ENCODE measurements around the gene MZF1.

Gene MZF1

DNA sequence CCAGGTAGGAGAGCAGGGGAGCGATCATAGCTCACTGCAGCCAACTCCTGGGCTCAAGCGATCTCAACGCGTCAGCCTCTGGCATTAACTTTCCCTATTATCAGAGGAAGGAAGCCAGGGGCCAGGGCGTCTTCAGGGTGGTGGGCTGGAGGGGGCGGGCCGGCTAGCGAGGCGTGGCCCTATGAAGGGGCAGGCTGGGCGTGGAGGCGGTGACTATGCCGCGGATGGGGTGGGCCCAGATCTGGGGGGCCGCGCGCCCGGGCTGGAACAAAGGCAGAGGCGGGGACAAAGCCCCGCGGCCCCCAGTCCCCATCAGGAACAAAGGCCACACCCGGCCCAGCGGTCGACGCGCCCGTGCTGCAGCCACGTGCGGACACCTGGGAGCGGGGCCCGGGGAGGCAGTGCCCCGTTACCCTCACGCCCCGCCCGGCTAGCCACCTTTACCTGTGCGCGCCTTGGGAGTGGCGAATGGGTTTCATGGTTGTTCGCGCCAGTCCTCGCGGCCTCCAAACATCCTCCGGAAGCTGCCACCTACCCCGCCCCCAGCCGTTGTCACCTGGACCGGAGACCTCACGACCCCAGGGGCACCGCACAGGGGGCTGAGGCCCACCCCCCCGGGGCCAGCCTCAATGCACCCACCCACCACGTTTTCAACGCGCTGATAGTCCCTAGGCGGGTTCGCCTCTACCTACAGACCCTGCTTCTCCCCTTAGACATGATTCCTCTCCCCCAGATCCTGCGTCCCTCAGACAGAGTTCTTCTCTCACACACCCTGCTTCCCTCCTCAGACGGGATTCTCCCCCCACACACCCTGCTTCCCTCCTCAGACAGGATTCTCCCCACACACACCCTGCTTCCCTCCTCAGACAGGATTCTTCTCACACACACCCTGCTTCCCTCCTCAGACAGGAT lies 34.6 kb downstream of the MZF1 start:
- DNase-seq = no peak

DNA sequence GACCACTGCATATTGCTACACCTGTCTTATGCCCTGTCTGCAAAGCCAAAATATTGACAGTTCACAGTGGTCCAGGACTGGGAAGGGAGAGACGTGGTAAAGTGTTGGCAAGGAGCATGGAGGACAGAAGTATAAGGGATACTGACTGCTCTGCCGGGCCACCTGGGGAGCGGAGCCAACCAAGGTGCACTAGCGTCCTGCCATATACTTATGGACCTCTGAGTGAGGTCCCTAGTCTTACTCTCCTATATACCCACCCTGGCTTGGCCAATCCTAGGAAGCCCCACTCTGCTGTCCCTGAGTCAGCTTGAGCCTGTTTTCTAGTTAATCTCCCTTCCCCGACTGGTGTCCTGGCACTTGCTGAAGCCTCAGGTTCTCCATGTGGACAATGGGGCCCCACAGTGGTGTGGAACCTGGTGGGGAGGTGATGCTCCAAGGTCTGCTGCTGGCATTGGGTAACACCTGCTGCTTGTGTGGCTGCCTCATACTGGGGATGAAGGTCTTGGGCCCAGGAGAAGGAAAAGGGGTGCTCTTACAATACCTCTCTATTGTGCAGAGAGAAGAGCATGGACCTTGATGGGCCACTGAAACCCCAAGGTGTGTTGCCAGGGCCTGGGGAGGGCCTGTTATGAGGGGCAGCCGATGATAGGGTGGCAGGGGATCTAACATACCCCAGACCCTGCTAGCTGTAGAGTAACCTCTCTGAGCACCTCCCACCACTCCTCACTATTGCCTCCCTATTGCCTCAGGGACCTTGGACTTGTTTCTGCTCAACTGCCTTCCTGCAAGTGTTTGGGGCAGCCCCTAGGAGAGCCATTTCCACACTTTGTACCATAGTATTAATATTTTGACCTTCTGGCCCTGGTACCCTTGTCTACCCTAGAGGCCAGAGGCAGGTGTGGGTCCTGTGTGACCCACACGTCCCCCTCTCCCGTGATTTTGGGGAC lies 36.0 kb downstream of the MZF1 start:
- no peak for DNase-seq

GRCh38 chr19:58535857-58536256 lies 37.3 kb downstream of the MZF1 start:
- no peak for DNase-seq

GRCh38 chr19:58531034-58531840 lies 41.9 kb downstream of the MZF1 start:
- no peak for DNase-seq

GRCh38 chr19:58529405-58529804 lies 43.7 kb downstream of the MZF1 start:
- no peak for DNase-seq

GRCh38 chr19:58522709-58523108 lies 50.4 kb downstream of the MZF1 start:
- no peak for DNase-seq

- no peak for DNase-seq
Observed at GRCh38 chr19:58521651-58522050, 51.5 kb downstream of the MZF1 start.

GRCh38 chr19:58520257-58520599 lies 52.9 kb downstream of the MZF1 start:
- DNase-seq = no peak

DNA sequence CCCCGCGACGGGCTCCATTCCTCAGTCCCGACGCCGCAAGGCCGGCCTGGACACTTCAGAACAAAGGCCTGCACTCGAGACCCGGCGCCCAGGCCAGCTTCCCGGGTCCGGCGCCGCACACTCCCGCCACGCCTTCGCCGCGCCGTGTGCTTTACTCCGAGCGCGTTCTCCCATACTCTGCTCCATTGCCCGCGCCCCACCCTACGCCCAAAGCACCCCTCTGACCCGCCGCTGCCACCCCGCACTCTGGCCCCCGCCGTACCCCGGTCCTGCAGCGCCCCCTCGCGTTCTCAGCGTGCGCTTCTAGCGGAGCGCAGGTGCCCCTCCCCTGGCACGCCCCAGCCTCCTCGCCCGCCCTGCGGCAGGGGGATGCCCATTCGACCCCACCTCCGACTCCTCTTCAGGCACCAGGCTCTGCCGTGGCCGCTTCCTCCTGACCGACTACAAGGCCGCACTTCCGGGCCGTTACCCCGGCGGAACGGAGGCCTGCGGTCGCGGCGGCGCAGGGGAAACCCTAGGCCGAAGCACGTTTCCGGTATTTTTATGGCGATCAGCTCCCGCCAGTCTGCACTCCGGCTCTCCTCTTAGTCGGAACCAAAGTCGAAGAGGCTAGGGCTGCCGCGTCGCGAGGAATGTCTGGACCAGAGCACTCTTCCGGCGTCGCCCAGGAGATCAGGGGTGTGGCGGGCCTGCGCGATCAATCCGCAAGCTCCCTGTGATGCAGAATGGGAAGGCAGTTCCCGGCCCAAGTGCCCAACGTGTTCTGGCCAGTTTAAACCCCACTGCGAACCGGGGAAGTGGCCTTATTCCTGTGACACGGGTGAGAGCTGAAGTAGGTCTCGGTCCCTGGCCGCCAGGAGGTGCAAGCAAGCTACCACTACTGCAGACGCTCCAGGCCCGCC lies 53.5 kb downstream of the MZF1 start, which contains the start of gene ZBTB45:
TSS of gene ZBTB45 (minus strand) at position 456 of the 902 bp plus-strand sequence. CDS start 2,137 bp downstream, outside the sequence.
- DNase-seq = peak; percentile 86 to 91

DNA sequence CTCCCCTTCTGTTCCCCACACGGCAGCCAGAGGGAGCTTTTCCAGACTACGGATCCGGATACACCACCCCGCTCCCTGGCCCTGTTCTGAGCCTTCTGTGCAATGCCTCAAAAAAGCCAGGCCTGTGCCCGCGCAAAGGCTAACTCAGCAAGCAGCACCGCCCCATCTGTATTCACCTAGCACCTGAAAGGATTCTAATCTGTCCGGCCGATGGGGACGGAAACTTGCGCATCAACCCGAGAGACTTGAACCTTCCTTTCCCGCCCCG lies 54.1 kb downstream of the MZF1 start:
- DNase-seq = peak; percentile 32 to 36

- peak in 1 of 2 experiments; percentile 27 for DNase-seq
Observed at GRCh38 chr19:58518256-58519086, 54.7 kb downstream of the MZF1 start.

DNA sequence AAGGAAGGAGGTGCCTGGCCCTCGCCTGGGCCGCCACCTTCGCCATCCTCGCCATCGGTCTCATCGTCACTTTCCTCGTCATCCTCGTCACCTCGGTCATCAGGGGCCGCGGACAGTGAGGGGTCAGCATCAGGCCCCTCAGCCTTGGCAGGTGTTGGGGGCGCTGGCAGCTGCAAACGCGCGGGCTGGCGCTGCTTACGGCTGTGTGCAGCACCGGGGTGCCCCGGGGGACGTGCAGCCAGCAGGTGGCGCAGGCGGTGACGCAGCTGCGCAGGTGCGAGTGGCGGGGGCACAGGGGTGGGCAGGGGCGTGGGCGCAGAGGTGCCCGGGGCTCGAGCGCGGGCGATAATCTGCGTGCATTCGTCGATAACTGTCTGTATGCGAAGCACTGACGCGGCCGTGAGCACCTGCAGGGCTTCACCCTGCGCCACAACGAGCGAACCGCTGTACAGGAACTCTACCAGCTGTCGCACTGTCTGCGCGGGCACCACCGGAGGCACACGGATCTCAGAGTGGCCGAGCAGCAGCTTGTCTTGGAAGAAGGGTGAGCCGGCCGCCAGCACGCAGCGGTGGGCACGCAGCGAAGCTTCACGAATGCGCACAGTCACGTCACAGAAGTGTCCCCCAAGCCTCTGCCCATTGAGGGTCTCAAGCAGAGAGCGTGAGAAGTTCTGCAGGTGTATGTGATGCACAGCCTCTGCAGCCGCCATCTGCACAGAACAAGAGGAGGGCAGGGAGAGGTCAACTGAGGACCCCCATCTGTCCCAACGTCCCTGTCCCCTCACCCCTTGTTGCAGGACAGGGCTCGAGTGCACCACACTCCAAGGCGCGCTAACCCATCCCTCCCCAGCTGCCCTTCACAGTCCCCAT lies 55.9 kb downstream of the MZF1 start:
- DNase-seq = no peak

DNA sequence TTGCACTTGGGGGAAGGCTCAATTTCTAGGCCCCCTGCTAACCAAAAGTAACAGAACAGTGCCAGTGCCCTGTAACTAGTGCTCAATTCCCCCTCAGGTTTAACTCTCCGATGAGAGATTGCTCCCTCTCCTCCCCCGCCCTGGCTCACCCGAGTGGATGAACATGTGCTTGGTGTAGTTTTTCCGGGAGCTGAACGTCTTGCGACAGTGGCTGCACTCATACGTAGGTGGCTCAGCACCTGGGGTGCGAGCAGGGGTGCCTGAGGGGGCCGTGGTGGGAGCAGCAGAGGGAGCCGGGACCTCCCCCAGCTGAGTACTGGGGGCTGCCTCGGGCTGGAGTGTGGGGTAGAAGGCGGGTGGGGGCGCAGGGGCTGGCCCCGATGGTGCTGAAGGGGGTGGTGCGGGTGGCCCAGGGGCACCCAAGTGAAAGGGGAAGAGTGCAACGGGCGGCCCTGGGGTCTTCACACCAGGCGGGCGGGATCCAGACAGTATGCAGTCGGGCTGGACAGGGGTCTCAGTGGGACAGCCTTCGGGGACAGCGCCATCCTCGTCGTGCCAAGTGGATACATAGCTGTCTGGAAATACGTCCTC lies 56.8 kb downstream of the MZF1 start:
- no peak for DNase-seq

DNA sequence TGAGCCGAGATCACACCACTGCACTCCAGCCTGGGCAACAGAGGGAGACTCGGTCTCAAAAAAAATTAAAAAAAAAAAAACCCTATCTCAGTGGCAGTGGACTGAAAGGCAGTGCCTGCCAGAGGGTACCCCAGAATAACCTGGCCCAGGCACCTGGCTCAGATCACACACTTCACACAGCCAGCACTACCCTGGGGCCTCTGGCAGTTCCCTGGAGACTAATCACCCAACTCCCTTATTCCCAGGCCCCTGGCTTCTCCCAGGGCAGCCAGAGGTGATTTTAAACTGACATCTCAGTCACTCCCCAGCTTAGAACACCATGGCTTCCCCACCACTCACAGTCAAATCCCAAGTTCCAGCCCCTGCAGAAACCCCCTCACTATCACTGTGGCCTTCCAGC lies 57.9 kb downstream of the MZF1 start:
- DNase-seq = no peak

DNA sequence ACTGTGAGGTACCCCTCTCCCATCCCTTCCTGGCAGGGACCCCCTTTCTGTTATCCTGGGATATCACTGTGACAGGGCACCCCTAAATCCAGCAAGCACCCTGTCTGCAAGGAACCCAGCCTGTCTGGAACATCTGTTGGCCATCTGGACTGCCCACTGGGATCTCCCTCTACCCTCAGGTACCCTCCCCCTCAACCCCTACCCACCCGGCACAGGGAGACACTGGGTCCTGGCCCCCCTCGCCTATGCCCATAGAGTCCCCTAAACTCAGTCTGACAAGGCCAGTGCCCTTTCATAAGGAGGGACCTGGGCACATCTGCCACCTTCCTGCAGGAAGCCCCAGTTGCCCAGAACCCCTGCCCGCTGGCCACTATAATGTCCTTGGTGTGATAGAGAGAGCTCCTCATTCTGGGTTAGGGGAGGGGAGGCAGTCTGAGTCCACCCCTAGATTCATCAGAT lies 58.5 kb downstream of the MZF1 start:
- DNase-seq = no peak

DNA sequence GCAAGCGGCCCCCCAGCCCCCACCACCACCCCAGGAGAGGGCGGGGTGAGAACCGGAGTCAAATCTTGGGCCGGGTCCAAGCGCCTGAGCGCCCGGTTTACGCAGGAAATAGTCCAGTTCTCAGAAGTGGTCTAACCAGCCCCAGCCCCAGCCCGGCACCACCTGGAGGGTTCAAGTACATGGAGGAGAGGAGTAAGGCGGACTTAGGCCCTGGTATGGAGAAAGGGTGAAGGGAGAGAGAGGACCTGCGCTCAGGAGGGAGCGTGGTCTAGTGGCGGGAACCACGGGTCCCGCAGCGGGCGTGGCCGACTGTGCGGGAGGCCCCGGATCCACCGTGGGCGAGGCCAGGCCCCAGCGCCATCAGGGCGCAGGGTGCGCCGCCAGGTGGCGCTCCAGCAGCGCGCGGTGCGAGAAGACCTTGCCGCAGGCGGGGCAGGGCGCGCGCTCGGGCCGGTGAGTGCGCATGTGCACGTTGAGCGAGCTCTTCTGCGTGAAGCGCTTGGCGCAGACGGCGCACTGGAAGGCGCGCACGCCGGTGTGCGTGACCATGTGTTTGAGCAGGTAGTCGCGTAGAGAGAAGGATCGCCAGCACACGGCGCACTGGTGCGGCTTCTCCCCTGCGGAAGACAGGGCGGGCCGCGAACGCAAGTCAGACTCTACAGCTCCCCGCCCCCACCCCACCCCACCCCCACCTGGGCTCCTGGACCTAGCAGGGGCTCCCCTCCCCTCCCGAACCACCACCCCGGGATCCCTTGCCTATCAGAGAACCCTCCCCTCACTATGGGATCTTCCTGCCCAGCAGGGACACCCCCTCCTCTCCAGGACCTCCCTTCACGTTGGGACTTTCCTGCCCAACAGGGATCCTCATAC lies 59.2 kb downstream of the MZF1 start:
- peak; percentile 85 to 90 for DNase-seq

GRCh38 chr19:58513213-58513693 lies 59.9 kb downstream of the MZF1 start:
- DNase-seq = no peak
